Prostate gland (tissue), 2 donors: ENCODE data around the gene MYOCD.

Experiments
- CTCF ChIP-seq, 4 experiments: fragments of 200-600 bp in 2 of 4; fragments of 450-650 bp in 2 of 4; sonication (generic) in 2 of 4; IDR thresholded peaks; 1 replicate in 3 of 4; 2 replicates in 1 of 4; pipeline ENCODE4 v1.5.1; 2016 to 2019; ENCODE audit warnings: antibody characterized with exemption in 4 of 4, mild to moderate bottlenecking in 2 of 4, moderate library complexity in 2 of 4
- POLR2A ChIP-seq: fragments of 450-650 bp; IDR thresholded peaks from one replicate; pipeline ENCODE4 v1.6.1; 2016; ENCODE audit warnings: antibody characterized with exemption, mild to moderate bottlenecking

- TF ChIP-seq CTCF (IDR thresholded peaks at IDR 0.05) (no peak), POLR2A (no peak)
Observed at GRCh38 chr17:12745486-12745885, 79.8 kb downstream of the MYOCD start.
